Hematopoietic multipotent progenitor cell treated with erythropoietin and hydrocortisone succinate and interleukin-3 and kit ligand, for 8 days (in vitro differentiated cells): ENCODE data around the gene E2F8.

Experiments
- DNase-seq: peaks from one replicate; pipeline ENCODE4 v3.0.0-alpha.2; 2015

Gene E2F8

DNA sequence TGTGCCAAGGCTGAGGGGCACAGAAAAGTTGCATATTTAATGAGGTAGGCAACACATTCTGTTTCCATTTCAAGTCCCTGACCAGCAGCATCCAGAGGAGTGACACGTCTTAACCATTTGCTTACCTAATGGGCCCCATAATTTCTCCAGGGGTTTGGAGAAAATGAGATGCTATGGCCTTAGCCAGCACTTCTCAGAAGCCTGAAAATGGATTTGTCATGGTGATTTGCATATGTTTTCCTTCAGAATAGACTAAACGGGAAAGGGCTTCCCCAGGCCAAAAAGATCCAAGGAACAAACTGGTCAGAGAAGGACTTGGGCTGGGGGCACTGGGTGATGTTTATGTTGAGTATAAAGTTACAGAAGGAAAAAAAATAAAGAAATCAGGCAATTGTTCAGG, 55.7 kb downstream of the E2F8 start:
- DNase-seq, result no peak

DNA sequence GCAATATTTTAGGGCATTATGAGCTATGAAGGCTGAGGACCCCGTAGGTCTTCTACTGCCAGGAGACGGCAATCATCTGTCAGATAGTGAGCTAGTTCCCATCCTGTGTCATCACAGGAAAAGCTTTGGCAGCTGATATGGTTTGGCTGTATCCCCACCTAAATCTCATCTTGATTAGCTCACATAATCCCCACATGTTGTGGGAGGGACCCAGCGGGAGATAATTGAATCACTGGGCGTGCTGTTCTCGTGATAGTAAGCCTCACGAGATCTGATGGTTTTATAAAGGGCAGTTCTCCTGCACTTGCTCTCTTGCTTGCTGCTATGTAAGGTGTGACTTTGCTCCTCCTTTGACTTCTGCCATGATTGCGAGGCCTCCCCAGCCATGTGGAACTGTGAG, 57.1 kb downstream of the E2F8 start:
- DNase-seq, result no peak

GRCh38 chr11:19181531-19182261, 59.0 kb downstream of the E2F8 start:
- DNase-seq, result no peak

DNA sequence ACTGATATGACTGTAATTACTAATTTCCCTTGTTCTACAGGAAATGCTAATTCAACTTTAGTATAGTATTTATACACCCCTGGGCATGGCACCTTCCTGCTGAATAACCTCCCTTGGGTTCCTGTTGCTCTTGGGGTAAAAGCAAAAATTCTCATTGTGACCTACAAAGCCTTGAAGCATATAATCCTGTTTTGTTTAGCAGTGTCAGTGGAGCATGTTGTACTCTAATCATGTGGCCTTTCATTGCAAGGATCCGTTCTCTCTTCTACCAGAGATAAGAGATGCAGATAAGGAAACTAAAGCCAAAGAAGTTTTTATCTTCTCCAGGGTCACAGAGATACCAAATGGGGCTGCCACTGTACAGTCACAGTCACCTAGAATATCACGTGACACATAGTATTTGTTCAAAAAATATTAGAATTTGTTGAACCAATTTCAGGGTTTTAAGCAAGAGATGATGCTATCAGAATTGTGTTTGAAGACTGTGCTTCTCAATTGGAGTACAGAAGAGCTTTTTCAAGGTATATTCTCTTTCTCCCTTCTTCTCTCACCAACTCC, 64.0 kb downstream of the E2F8 start:
- no peak for DNase-seq
